Testis (tissue), 3 donors: ENCODE results near the gene ATP5MG. TPM values are rescaled to one million over a fixed set of nuclear protein-coding genes. Genes with fewer than 3 reads are reported as not detected.
"Not testable (repeated sequence)": the region's sequence is repeated elsewhere in the genome, so short reads cannot be mapped to it uniquely, and the experiment has no call there.

ENCODE experiments used
- DNase-seq: peaks from one replicate; pipeline ENCODE4 v3.0.0-alpha.2; 2019
- H3K27ac ChIP-seq, 2 donors: fragments of 200-600 bp; sonication (generic); one replicate each; pipeline ENCODE4 v1.5.1; 2019
- H3K27me3 ChIP-seq: fragments of 200-600 bp; sonication (generic); one replicate; pipeline ENCODE4 v1.5.1; 2019
- H3K36me3 ChIP-seq: fragments of 200-600 bp; sonication (generic); one replicate; pipeline ENCODE4 v1.5.1; 2017; ENCODE audit warnings: low read depth; ENCODE audit errors: missing control alignments
- H3K4me1 ChIP-seq: fragments of 200-600 bp; sonication (generic); one replicate; pipeline ENCODE4 v1.5.1; 2019
- H3K4me3 ChIP-seq, 2 donors: fragments of 200-600 bp; sonication (generic); one replicate each; pipeline ENCODE4 v1.5.1; 2017 to 2019
- H3K9me3 ChIP-seq: fragments of 200-600 bp; sonication (generic); one replicate; pipeline ENCODE4 v1.5.1; 2017
- POLR2A ChIP-seq: fragments of 450-650 bp; IDR thresholded peaks from one replicate; pipeline ENCODE4 v1.6.1; 2017; ENCODE audit warnings: antibody characterized with exemption, mild to moderate bottlenecking, moderate library complexity
- WGBS, 2 donors: methylation state at CpG; one replicate each; pipeline ENCODE4 v1.1.5; 2018; 5-methylcytosine and 5-hydroxymethylcytosine counted together
- intact Hi-C: fragments of 100-400 bp; cut with DNase I; formaldehyde crosslinking; loops from one replicate; pipeline ENCODE4 v1.15.1; 2023; ENCODE audit warnings: low total_unique reads
- polyA plus RNA-seq: library from polyadenylated mRNA; stranded (reverse); fragments of 350-450 nt; fragmentation: Illumina TruSeq; extraction: RNeasy Lipid Tissue Mini Kit (QIAGEN cat#74804); gene quantifications from one replicate; pipeline ENCODE4 v1.2.3, GENCODE V29; 2014; ENCODE audit warnings: low read depth, low replicate concordance; ENCODE audit not compliant: insufficient read depth
- total RNA-seq, 2 donors: library from RNA; depleted of rRNA; stranded (reverse); fragments of >200 nt; gene quantifications; one replicate each; pipeline ENCODE4 v1.2.3, GENCODE V29; 2016
- TF ChIP-seq, protein P1 (sequence below), 3 experiments: fragments of 450-650 bp in 2 of 3; fragments of 200-600 bp in 1 of 3; sonication (generic) in 1 of 3; IDR thresholded peaks; one replicate each; pipeline ENCODE4 v1.5.1; 2016 to 2019; ENCODE audit warnings: antibody characterized with exemption in 3 of 3, mild to moderate bottlenecking in 2 of 3, moderate library complexity in 1 of 3

Gene ATP5MG
- total and polyA plus RNA-seq, 3 donors from 2014 or later, result 35.9 to 193 (median 40.0) TPM

DNA sequence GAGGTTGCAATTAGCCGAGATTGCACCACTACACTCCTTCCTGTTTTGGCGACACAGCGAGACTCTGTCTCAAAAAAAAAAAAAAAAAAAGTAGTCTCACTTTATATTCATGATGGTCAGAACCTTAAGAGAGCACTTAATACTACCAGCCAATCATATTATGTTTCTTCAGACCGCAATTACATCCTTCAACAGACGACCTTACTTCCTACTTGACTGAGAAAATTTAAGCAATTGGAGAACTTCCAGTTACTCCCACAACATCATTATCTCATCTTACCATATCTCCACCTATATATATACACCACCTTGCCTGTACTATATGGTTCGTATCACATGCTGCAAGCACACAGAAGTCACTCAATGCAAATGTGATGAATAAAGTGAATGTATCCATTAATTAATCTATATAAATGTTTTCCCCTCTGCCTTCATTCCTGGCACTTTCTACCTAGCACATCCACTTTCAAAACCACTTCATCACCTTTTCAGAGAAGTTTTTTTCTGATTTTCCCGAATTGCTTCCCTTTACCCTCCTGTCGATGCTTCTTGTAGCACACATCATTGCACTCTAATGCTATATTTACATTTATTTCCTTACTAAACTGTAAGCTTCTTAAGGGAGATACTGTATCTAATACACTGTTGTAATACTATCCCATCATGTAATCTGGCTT, 13.8 kb downstream of the ATP5MG start:
- H3K4me3 ChIP-seq, result no peak overlapping the region
- DNase-seq, result no peak
- no peaks in the 10 kb centered on the region for H3K4me1 ChIP-seq
- no peaks in the 10 kb centered on the region for H3K36me3 ChIP-seq
- no peaks in the 10 kb centered on the region for H3K27me3 ChIP-seq
- H3K27ac ChIP-seq, result no peak overlapping the region
- intact Hi-C loops, result no loop called here
- no peaks in the 10 kb centered on the region for H3K9me3 ChIP-seq
- 75 to 79% methylated on average over 8 of the region's 8 CpGs for WGBS, 2 donors
- TF ChIP-seq POLR2A, result no peak
- TF ChIP-seq, protein P1, sequence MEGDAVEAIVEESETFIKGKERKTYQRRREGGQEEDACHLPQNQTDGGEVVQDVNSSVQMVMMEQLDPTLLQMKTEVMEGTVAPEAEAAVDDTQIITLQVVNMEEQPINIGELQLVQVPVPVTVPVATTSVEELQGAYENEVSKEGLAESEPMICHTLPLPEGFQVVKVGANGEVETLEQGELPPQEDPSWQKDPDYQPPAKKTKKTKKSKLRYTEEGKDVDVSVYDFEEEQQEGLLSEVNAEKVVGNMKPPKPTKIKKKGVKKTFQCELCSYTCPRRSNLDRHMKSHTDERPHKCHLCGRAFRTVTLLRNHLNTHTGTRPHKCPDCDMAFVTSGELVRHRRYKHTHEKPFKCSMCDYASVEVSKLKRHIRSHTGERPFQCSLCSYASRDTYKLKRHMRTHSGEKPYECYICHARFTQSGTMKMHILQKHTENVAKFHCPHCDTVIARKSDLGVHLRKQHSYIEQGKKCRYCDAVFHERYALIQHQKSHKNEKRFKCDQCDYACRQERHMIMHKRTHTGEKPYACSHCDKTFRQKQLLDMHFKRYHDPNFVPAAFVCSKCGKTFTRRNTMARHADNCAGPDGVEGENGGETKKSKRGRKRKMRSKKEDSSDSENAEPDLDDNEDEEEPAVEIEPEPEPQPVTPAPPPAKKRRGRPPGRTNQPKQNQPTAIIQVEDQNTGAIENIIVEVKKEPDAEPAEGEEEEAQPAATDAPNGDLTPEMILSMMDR (IDR thresholded peaks at IDR 0.05), result no peak

DNA sequence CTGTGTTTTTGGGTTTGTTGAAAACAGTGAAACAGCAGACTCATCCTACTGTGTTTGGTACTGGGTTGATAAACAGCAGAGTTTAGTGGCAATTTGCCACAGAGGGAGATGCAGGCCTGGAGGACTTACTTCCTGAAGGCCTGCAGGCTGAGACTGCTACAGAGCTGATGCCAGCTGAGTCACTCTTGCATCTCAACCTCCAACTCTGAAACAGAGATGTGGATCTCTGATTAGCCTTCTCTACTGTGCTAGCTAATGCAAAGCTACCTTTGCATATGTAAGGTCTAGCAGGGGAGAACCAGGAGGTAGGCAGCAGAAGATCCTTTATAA, 14.3 kb downstream of the ATP5MG start:
- H3K27me3 ChIP-seq, result no peaks in the 10 kb centered on the region
- no peak for DNase-seq
- H3K36me3 ChIP-seq, result no peaks in the 10 kb centered on the region
- intact Hi-C loops, result no loop called here
- no peaks in the 10 kb centered on the region for H3K9me3 ChIP-seq
- H3K27ac ChIP-seq, result no peak overlapping the region
- no peak overlapping the region for H3K4me3 ChIP-seq
- TF ChIP-seq, protein P1 (IDR thresholded peaks at IDR 0.05), result no peak
- no peaks in the 10 kb centered on the region for H3K4me1 ChIP-seq

DNA sequence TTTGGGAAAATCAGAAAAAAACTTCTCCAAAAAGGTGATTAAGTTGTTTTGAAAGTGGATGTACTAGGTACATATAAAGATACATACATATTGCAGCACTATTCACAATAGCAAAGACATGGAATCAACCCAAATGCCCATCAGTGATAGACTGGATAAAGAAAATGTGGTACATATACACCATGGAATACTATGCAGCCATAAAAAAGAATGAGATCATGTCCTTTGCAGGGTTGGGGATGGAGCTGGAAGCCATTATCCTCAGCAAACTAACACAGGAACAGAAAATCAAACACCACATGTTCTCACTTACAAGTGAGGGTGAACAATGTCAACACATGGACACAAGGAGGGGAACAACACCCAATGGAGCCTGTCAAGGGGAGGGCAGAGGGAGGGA, 15.5 kb downstream of the ATP5MG start:
- intact Hi-C loops, result not testable (repeated sequence)

DNA sequence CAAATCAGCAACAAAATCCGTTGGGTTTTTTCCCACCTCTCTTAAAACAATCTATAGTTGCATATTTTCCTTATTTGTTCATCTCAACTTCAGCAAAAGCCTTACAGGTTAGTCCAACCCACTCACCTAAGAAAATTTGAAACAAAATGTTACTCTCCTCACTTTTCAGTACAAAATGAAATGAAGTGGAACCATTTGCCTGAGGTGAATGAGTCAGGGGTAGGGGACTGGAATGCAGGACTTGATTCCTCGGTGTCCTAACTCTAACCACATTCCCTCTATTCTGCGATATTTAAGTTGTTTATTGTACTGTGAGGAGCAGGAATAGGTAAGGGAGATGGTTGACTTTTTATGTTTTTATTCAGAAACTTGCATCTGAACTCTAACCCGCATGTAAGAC, 16.4 kb downstream of the ATP5MG start:
- no peak overlapping the region for H3K27ac ChIP-seq
- no peaks in the 10 kb centered on the region for H3K36me3 ChIP-seq
- 71 to 74% methylated on average over 4 of the region's 4 CpGs for WGBS, 2 donors
- no peaks in the 10 kb centered on the region for H3K4me1 ChIP-seq
- DNase-seq, result no peak
- no peak for TF ChIP-seq POLR2A
- TF ChIP-seq, protein P1 (IDR thresholded peaks at IDR 0.05), result no peak
- no peaks in the 10 kb centered on the region for H3K9me3 ChIP-seq
- H3K27me3 ChIP-seq, result no peaks in the 10 kb centered on the region
- H3K4me3 ChIP-seq, result no peak overlapping the region
- intact Hi-C loops, result no loop called here

More for the DNA sequence above, 15.5 kb downstream of the ATP5MG start:
- not testable (repeated sequence) for DNase-seq, H3K4me3 ChIP-seq, H3K36me3 ChIP-seq, H3K27ac ChIP-seq, H3K9me3 ChIP-seq, H3K4me1 ChIP-seq, H3K27me3 ChIP-seq

DNA sequence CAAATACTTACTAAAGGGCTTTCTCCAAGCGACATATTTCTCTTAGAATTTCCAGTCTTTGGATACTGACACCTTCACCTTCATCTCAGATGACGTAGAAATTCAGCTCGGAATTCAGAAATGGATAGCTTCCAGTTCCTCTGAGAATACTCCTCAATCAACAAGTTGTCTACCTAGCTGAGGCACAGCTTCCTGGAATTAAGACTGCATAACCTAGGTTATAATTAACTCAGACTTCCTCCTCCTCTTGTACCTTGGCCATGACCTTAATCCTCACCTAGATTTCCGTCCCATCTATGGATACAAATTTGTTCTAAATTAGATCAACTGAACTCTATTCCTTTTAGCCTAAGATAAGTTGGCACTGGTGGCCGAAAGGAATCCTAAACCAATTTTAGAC, 17.4 kb downstream of the ATP5MG start:
- Histone ChIP-seq H3K36me3 (no peaks in the 10 kb centered on the region), H3K4me3 (no peak overlapping the region), H3K4me1 (no peaks in the 10 kb centered on the region), H3K27ac (no peak overlapping the region), H3K9me3 (no peaks in the 10 kb centered on the region), H3K27me3 (no peaks in the 10 kb centered on the region)
- no peak for TF ChIP-seq POLR2A
- TF ChIP-seq, protein P1 (IDR thresholded peaks at IDR 0.05), result no peak
- intact Hi-C loops, result no loop called here
- DNase-seq, result no peak
- WGBS, 2 donors, result 60 to 79% methylated on average over 5 of the region's 5 CpGs
